ENCODE measurements around the gene RACK1. TPM values are rescaled to one million over a fixed set of nuclear protein-coding genes. Genes with fewer than 3 reads are reported as not detected.

Gene RACK1
- total RNA-seq, 4 donors from 2014 or later = 1,928 to 2,385 (median 2,165) TPM

DNA sequence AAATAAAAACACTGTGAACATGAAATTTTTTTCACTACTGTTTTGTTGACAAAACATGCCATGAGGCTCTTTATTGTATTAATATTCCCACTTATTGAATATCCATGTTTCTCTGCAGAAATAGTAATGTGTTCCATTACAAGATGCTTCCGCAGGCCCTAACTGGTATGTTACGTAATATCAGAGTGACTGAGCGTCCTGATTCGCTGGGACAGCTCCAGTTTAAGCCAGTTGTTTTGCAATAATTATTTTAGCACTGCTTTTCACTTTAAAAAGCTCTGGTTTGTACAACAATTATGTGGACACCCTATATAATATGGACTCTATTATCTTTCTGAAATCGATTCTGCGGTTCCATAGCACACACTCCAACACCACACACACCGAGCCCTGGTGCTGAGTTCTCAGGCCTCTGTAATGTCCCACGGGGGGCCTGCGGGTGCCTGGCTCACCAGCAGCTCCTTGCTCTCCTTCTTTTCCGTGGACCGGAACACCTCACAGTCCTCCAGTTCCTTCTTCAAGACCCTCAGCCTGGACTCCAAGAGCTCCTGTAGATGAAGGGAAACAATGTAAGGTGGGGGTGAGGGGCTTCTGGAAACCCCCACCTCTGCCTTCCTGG lies 40.5 kb downstream of the RACK1 start:
- no peak for ATAC-seq (ENCODE audit: low FRiP score)
- DNase-seq (ENCODE audit: low spot score) = no peak
- TF ChIP-seq, protein P1, sequence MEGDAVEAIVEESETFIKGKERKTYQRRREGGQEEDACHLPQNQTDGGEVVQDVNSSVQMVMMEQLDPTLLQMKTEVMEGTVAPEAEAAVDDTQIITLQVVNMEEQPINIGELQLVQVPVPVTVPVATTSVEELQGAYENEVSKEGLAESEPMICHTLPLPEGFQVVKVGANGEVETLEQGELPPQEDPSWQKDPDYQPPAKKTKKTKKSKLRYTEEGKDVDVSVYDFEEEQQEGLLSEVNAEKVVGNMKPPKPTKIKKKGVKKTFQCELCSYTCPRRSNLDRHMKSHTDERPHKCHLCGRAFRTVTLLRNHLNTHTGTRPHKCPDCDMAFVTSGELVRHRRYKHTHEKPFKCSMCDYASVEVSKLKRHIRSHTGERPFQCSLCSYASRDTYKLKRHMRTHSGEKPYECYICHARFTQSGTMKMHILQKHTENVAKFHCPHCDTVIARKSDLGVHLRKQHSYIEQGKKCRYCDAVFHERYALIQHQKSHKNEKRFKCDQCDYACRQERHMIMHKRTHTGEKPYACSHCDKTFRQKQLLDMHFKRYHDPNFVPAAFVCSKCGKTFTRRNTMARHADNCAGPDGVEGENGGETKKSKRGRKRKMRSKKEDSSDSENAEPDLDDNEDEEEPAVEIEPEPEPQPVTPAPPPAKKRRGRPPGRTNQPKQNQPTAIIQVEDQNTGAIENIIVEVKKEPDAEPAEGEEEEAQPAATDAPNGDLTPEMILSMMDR (IDR thresholded peaks at IDR 0.05) = no peak

DNA sequence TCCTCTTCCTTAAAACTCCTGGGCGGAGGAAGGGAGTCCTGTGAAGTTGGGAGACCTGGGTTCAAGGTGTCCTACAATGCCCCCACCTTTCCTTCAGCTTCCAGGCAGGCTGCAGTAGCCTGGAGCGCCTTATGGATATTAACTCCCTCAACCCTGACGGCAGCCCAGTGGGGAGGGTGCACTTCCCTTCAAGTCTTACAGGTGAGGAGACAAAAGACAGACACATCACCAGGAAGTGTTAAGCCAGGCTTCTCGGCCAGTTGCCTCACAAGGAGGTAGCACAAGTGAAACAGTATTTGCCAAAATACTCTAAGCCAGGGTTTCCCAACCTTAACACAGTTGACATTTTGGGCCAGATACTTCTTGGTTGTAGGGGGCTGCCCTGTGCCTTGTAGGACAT lies 42.9 kb downstream of the RACK1 start:
- TF ChIP-seq, protein P1 (IDR thresholded peaks at IDR 0.05) = no peak
- ATAC-seq (ENCODE audit: low FRiP score) = no peak
- DNase-seq (ENCODE audit: low spot score) = no peak

DNA sequence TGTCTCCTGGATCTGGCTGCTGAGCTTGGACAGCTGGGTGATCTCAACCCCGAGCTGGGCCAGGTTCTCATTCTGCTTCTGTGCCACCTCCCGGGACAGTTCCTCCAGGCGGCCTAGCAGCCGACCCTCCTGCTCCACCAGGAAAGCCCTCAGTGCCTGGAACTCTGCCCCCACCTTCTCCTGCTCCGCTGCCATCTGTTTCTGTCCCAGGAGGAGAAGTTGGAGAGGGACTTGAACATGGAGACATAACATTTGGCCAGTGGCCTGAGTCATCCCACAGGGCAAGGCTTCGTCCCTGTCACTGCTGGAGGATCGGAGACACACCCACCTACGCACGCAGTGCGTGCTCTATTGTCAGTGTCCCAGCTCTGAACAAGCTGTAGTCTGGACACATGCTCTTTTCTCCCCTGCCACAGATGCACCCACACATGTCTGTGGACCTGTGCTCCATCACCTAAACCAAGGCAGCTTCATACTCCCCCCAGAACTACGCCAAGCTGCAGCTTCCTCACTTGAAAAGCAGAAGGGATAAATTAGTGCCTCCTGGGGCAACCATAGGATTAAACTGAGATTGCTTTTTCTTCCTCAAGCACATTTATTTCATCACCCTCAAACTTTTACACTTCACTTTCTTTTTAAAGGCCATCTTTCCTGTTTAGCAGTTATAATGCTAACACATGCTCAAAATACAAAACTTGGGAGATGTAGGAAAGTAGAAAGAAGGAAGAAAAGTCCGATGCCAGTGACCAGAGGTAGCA lies 43.6 kb downstream of the RACK1 start:
- TF ChIP-seq, protein P1 (IDR thresholded peaks at IDR 0.05) = no peak
- no peak for DNase-seq (ENCODE audit: low spot score)
- no peak for ATAC-seq (ENCODE audit: low FRiP score)

DNA sequence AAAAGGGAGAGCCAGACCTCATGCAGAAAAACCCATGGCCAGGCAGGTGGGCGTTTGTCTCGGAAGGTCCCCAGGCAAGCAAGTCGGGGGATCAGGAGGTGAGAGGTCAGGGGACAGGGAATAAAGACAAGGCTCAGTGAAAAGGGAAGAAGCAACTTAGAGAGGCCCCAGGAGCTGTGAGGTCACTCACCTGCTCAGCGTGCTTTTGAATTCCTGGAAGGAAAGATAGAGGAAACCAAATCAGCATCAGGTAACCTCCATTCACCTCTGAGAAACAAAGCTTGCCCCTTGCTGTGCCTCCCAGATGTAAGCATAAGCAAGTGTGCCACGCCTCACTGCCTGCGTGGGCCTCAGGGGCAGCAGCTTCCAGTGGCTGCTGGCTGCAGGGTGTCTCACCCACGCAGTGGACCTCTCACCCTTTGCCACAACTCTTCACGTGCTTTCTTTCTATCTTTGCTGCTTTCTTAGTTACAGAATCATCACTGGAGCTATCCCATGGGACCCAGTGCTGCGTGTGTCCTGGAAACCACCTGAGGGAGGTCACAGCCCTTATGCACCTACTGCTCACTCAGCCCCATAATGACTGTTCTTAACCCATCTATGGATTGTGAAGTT lies 44.7 kb downstream of the RACK1 start:
- DNase-seq (ENCODE audit: low spot score) = no peak
- TF ChIP-seq, protein P1 (IDR thresholded peaks at IDR 0.05) = no peak
- no peak for ATAC-seq (ENCODE audit: low FRiP score)

DNA sequence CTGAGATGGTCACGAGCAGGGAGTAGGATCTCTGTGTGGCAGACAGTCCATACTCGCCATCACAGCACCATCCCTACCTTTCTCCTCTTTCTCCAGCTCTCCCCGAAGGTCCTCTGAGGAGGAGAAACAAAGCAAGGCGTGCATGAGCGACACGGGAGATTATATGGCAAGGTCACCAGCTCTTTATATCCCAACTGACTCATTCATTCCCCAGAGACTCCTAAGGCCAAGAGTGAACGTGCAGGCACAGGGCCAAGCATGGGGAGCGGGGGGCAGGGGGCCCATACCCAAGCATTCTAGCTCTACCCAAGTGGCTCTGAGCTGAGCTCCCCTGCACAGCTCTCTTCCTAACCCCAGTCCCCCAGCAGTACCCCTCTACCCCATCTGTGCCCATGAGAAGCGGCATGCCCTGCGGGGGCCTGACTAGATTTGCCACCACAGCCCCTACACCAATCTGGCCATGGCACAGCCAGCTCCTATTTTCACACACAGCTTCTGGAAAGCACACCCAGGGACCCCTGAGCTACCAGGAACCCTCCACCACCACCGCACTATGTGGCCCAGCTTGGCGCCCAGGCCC lies 45.5 kb downstream of the RACK1 start:
- TF ChIP-seq, protein P1 (IDR thresholded peaks at IDR 0.05) = no peak
- no peak for DNase-seq (ENCODE audit: low spot score)
- ATAC-seq (ENCODE audit: low FRiP score) = no peak

DNA sequence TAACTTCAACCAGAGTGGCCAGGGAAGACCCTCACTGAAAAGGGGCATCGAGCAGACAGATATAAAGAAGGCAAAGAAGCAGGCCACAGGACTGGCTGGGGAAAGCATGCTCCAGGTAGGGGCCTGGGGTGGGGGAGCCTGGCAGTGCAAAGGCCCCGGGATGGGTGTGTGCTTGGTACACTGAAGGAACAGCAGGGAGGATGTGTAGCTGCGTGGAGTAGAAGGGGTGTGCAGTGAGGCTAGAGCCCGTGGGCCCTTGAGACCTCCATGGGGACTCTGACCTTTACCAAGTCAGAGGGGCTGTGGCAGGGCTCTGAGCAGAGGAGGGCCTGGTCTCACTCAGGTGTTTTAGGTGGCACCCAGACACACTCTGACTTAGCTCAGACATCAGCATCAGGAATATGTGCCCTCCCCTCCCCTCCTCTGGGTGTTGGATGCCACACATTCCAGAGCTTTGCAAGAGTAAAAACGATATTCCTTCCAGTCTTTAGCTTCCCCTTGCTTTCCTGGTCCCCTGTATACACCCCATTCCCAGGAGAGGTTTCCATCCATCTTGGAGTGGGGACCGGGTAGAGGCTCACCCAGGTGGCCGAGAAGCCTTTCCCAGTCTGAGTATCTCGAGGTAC lies 46.3 kb downstream of the RACK1 start:
- DNase-seq (ENCODE audit: low spot score) (no peak), ATAC-seq (ENCODE audit: low FRiP score) (no peak)
- TF ChIP-seq, protein P1 (IDR thresholded peaks at IDR 0.05) = no peak

All from omental fat pad (tissue), 4 donors.